ENCODE results near the gene GRIK5. TPM values are rescaled to one million over a fixed set of nuclear protein-coding genes. Genes with fewer than 3 reads are reported as not detected.

The GRIK5 gene
- polyA plus RNA-seq, 1 donor from 2014 or later = 22.4 TPM

DNA sequence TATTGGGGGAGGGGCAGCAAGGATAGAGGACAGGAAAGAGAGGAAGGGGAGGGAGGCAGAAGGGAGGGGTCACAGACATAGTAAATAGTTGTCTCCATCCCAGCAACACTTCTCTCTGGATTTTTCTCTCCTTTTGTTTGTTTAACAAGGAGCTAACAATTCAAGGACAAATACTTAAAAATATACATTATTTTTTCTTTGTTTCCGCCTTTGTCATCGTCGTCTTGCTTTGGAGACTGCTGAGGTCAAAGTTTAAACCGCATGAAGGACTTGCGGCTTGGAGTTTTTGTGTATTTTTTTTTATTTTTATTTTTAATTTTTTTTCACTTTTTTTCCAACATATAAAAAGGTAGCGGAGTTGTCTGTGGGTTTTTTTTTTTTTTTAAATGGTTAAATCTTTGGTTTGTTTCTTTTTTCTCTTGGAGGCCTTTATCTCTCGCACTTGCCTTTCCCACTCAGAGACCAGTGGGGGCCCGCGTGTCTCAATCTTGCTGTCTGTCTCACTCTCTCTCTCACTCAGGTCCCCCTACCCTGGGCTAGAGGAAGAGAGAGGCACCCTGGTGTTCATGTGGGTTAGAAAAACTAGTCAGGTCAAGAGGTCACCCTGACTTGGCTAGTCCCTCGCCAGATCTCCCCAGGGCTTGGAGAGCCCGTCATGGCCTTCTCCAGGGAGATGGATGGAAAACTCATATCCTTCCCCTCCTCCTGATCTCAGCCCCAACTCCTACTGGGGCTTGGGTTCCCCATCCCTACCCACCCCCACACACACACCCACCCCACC lies 17.0 kb upstream of the GRIK5 start:
- Histone ChIP-seq H3K9ac (ENCODE audit: low read length) (no peak overlapping the region), H3K9me2 (ENCODE audit: insufficient read depth, low read length) (no peaks in the 10 kb centered on the region), H3K4me2 (ENCODE audit: low read length) (no peak overlapping the region), H3K79me2 (replicated peaks; ENCODE audit: insufficient read depth, low read length) (no peaks in the 10 kb centered on the region), H3K27me3 (ENCODE audit: insufficient read depth, low read depth, low read length) (no peaks in the 10 kb centered on the region), H3K36me3 (ENCODE audit: insufficient read depth, low read length) (no peaks in the 10 kb centered on the region), H3K9me3 (ENCODE audit: low read length) (no peaks in the 10 kb centered on the region), H3F3A (ENCODE audit: insufficient read depth, low read length, poor library complexity, severe bottlenecking) (no peaks in the 10 kb centered on the region), H4K20me1 (ENCODE audit: insufficient read depth) (no peaks in the 10 kb centered on the region), H2AFZ (ENCODE audit: low read depth, low read length) (no peak overlapping the region), H3K4me3 (ENCODE audit: low read length) (no peak overlapping the region), H3K27ac (ENCODE audit: low read length) (no peak overlapping the region)
- no peak for TF ChIP-seq EZH2 (IDR thresholded peaks at IDR 0.05; ENCODE audit: borderline replicate concordance, insufficient read depth, low read length, poor library complexity, severe bottlenecking)

DNA sequence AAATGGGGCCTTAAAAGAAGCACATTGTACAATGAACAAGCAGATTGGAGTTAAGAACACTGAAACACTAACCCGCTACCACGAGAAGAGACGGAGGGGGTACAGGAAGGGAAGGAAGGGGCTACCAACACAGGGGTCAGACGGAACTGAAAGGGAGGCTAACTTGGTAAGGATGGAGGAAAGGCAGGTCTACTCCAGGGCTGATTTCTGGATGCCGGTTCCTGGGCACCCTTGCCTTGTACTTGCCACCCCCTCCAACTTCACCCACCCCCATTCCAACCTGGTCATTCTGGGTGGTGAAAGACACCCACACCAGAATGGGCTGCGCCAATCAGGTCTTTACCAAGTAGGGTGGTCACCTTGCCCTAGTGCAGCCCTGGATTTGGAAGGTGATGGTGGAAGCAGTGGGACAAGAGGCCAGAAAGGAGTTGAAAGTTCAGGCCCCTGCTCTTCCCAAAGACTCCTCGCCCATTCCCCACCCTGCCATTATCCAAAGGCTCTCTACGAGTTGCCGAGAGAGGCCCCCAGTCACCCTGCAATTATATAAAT lies 16.3 kb upstream of the GRIK5 start:
- Histone ChIP-seq H4K20me1 (ENCODE audit: insufficient read depth) (no peaks in the 10 kb centered on the region), H3K9me2 (ENCODE audit: insufficient read depth, low read length) (no peaks in the 10 kb centered on the region), H3F3A (ENCODE audit: insufficient read depth, low read length, poor library complexity, severe bottlenecking) (no peaks in the 10 kb centered on the region), H3K4me2 (ENCODE audit: low read length) (no peak overlapping the region), H2AFZ (ENCODE audit: low read depth, low read length) (no peak overlapping the region), H3K36me3 (ENCODE audit: insufficient read depth, low read length) (no peaks in the 10 kb centered on the region), H3K27me3 (ENCODE audit: insufficient read depth, low read depth, low read length) (no peaks in the 10 kb centered on the region), H3K9me3 (ENCODE audit: low read length) (no peaks in the 10 kb centered on the region), H3K79me2 (replicated peaks; ENCODE audit: insufficient read depth, low read length) (no peaks in the 10 kb centered on the region), H3K4me3 (ENCODE audit: low read length) (no peak overlapping the region), H3K27ac (ENCODE audit: low read length) (no peak overlapping the region), H3K9ac (ENCODE audit: low read length) (no peak overlapping the region)
- TF ChIP-seq, protein P1, sequence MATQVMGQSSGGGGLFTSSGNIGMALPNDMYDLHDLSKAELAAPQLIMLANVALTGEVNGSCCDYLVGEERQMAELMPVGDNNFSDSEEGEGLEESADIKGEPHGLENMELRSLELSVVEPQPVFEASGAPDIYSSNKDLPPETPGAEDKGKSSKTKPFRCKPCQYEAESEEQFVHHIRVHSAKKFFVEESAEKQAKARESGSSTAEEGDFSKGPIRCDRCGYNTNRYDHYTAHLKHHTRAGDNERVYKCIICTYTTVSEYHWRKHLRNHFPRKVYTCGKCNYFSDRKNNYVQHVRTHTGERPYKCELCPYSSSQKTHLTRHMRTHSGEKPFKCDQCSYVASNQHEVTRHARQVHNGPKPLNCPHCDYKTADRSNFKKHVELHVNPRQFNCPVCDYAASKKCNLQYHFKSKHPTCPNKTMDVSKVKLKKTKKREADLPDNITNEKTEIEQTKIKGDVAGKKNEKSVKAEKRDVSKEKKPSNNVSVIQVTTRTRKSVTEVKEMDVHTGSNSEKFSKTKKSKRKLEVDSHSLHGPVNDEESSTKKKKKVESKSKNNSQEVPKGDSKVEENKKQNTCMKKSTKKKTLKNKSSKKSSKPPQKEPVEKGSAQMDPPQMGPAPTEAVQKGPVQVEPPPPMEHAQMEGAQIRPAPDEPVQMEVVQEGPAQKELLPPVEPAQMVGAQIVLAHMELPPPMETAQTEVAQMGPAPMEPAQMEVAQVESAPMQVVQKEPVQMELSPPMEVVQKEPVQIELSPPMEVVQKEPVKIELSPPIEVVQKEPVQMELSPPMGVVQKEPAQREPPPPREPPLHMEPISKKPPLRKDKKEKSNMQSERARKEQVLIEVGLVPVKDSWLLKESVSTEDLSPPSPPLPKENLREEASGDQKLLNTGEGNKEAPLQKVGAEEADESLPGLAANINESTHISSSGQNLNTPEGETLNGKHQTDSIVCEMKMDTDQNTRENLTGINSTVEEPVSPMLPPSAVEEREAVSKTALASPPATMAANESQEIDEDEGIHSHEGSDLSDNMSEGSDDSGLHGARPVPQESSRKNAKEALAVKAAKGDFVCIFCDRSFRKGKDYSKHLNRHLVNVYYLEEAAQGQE (IDR thresholded peaks at IDR 0.05; ENCODE audit: borderline replicate concordance) = no peak
- TF ChIP-seq POLR2AphosphoS5 (IDR thresholded peaks at IDR 0.05) = no peak
- TF ChIP-seq EZH2 (IDR thresholded peaks at IDR 0.05; ENCODE audit: borderline replicate concordance, insufficient read depth, low read length, poor library complexity, severe bottlenecking) = no peak
- TF ChIP-seq, protein P2, sequence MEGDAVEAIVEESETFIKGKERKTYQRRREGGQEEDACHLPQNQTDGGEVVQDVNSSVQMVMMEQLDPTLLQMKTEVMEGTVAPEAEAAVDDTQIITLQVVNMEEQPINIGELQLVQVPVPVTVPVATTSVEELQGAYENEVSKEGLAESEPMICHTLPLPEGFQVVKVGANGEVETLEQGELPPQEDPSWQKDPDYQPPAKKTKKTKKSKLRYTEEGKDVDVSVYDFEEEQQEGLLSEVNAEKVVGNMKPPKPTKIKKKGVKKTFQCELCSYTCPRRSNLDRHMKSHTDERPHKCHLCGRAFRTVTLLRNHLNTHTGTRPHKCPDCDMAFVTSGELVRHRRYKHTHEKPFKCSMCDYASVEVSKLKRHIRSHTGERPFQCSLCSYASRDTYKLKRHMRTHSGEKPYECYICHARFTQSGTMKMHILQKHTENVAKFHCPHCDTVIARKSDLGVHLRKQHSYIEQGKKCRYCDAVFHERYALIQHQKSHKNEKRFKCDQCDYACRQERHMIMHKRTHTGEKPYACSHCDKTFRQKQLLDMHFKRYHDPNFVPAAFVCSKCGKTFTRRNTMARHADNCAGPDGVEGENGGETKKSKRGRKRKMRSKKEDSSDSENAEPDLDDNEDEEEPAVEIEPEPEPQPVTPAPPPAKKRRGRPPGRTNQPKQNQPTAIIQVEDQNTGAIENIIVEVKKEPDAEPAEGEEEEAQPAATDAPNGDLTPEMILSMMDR (IDR thresholded peaks at IDR 0.05; ENCODE audit: poor library complexity, severe bottlenecking) = no peak
- no peak for TF ChIP-seq EP300 (conservative IDR thresholded peaks at IDR 0.05; ENCODE audit: poor library complexity, severe bottlenecking)
- no peak for TF ChIP-seq RAD21 (conservative IDR thresholded peaks at IDR 0.05)
- TF ChIP-seq SMC3 (conservative IDR thresholded peaks at IDR 0.05; ENCODE audit: poor library complexity) = no peak
- no peak for TF ChIP-seq MXI1 (conservative IDR thresholded peaks at IDR 0.05; ENCODE audit: poor library complexity, severe bottlenecking)
- TF ChIP-seq TAF1 (IDR thresholded peaks at IDR 0.05; ENCODE audit: low read depth) = no peak
